ENCODE measurements around the gene SLC12A8.

GRCh38 chr3:125143538-125143937 is 69.0 kb downstream of the SLC12A8 start:
- TF ChIP-seq CTCF (IDR thresholded peaks at IDR 0.05 in 4 of 5, conservative IDR thresholded peaks at IDR 0.05 in 1 of 5) (no peak), POLR2A (IDR thresholded peaks at IDR 0.05) (no peak)
